HG02852 (cell line): ENCODE data around the gene ATP5F1E.
A peak's percentile ranks its signal among the peaks of the same experiment; 100 is the strongest.

Experiments
- ATAC-seq: cut with Tn5 transposase; IDR thresholded peaks from one replicate; pipeline ENCODE4 v1.9.1; 2021; ENCODE audit warnings: mild to moderate bottlenecking, moderate library complexity; ENCODE audit not compliant: unreplicated experiment

Gene ATP5F1E

DNA sequence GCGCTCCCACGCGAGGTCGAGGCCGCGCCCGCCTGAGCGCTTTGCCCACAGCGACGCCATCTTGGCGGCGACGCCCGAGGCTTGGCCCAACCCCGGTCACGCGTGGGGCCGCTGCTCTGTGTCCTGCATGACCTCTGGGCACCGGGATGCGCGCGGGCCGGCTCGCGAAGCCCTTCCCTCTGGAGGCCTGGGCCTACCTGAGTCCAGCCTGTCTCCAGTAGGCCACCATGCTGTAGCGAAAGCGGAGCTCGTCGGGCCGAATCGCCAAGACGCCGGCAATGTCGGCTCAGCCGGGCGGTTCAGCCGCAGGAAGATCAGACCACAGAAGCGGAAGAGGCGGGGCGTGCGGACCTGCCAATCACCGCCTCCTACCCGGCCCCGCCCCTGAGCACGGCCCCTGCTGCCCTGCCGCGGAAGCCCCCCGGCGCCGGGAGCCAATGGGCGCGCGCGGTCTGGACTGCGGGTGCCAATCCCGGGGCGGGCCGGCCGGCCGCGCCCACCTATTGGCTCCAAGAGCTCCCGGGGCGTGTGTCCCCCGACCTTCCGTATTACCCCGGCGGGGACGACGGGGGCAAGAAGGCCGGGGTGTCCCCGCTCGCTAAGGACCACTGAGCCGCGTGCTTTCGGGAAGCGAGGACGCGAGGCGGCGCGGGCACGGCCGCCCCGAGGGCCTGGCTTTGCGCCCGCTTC, at the start of gene ATP5F1E:
Gene ATP5F1E (minus strand): TSS at position 313 of the 690 bp plus-strand sequence. CDS start 84 bp downstream, at position 229.
- ATAC-seq, result peak; percentile 95

DNA sequence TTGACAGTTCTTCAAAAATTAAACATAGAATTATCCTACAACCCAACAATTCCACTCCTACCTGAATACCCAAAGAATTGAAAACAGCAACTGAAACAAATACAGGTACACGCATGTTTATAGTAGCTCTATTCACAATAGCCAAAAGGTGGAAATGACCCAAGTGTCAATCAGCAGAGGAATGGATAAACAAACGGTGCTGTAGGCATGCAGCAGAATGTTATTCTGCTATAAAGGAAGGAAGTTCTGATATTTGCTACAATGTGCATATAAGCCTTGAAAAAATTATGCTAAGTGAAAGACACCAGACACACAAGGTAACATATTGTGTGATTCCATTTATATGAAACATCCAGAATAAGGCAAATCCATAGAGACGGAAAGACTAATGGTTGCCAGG, 48.9 kb upstream of the ATP5F1E start:
- no peak for ATAC-seq

DNA sequence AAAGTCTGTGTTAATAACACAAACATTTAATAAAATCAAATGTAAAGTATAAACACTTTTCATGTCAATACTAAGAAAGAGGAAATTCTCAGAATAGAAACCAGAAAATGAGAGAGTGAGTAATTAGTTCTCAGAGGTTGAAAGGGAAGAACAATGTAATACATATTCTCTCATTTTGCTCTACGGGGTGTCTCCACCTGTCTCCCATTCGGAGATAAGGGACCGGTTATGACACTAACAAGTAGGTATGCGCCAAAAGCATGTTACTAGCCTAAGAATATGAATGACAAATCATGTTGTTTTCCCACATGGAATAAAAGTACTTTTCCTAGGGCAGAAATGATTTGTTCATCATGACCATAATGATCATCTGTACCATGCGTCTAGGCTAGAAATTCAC, 46.1 kb upstream of the ATP5F1E start:
- no peak for ATAC-seq

DNA sequence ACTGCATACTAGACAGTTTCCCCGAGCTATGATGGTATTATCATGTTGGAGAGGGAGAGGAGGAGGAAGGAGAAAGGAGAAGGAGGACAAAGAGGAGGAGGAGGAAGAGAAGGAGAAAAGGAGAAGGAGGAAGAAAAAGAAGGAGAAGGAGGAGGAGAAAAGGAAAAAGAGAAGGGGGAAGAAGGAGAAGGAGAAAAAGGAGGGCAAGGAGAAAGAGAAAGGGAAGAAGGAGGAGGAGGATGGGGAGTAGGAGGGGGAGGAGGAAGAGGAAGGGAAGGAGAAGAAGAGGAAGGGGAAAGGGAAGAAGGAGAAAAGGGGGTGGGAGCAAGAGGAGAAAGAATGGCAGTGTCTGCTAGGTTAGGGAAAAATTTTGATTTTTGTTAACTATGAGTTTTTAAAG, 45.6 kb upstream of the ATP5F1E start:
- no peak for ATAC-seq

DNA sequence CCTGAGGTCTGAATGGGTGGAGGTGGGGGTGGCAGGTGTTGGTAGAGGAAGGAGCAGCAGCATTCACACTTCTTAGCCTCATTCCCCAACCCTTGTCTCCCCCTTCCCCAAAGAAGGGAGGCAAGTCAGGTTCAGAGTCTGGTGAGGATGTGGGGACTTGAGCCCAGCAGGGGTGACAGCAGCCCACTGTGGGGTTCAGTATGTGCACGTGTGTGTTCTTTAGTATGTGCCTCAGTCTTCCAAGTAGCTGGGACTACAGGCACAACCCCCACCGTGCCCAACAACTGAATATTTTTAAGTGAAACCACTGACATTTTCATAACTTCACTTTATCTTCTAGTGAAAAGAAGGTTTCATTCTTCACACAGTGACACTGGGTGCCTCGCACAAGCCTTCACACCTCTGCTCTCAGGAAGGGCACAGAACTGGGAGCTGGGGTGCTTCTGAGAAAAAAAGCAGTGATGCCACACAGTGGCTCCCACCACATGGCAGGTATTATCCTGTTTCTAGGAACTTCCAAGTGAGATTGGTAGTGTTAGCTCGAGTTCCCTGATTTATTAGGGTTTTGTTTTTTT, 43.9 kb upstream of the ATP5F1E start:
- ATAC-seq, result no peak

DNA sequence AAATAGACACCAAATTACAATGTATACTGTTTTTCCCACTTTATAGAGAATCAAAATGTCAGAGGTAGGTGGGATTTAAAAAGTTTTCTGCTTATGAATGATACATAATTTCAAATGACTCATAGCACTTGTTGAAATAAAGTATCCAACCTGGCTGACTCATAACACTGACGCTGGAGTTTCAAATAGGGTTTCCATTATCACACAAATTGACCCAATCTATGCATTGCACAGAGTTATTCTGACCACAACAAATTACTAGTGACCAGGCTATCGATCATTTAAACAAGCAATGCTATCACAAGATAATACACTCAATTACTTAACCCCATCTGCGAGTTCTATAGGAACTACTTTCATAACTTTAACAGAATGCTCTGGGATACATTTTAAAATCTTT, 42.3 kb upstream of the ATP5F1E start:
- ATAC-seq, result no peak

DNA sequence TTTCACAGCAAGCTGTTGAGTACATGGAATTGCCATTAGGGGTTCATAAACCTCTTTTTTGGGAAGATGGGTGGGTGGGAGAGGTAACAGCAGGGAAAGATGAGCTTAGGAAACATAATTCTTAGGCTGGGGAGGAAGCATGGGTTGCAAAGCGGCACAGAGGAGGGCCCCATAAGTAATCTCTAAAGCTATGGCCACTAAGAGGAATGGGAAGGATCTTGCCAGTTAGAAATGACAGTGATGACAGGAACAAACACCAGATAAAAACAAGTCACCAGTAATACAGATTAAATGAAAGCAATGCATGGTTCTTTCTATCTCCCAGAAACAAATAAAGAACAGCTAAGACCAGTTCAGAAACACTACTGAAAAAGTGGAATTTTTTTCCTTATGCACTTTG, 41.4 kb upstream of the ATP5F1E start:
- no peak for ATAC-seq

DNA sequence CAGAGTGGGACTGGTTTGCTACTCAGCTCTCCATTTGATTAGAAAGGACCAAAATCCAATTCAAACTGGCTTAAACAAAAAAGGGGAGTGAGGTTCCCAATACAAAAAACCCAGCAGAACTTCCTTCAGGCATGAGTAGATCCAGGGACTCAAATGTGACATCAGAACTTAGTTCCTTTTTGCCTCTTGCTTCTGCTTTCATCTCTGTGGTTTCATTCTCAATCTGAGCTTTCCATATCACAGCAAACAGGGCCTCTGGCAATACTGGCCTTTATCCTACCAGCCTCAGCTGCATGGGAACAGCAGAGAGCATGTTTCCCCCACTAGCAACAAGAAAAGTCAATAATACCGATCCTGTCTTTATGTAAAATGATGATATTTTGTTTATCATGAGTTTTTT, 39.1 kb upstream of the ATP5F1E start:
- ATAC-seq, result no peak

DNA sequence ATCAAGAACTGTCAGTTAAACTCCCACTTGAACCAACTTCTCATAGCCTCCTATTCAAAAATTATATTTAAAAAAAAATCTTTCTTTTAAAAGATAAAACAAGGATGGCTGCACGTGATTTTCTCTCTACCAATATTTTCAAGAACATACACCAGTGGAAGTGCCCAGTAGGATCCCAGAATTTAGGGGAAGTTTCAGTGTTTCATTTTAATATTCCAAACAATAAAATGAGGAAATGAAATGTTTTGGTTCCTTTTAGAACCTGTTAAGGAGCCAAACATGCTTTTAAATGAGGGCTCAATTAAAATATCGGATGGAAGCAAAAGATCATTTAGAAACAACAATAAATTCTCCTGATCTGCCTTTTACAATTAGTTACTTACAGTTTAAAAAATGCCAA, 36.9 kb upstream of the ATP5F1E start:
- ATAC-seq, result no peak

DNA sequence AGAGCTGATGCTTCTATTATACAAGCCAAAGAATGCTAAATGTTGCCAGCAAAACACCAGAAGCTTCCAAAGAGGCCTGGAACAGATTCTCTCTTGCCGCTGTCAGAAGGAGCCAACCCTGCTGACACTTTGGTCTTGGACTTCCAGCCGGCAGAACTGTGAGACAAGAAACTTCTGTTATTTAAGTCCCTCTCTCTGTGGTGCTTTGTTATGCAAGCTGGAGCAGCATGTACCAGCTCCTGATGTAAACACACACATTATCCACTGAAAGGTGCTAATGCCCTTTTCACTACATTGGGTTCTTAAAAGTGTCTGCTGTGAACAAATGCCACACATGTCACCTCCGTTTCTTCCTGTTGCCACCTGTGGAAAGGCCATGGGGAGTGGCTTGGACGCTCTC, 36.4 kb upstream of the ATP5F1E start:
- ATAC-seq, result no peak

DNA sequence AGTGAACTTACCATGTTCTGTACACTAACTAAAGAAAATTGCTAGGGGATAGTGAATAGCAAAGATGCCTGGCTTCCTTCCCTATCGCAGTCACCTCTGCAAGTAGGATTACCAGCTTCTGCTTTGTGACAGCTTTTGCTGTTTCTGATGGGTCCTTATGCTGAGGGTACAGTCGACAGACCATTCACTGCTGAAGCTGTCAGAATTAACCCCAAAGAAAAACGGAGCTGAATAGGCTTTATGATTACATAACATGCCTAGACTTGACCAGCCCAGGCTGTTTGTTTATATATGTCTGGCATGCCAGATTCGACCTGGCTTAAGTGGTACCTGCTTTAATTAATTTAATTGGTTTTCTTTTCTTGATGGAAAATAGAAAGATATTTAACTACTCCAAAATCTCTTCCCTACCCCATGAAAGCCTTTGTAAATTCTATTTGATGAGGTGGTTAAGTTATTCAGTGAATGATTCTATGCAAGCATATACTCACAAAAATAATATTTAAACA, 32.1 kb upstream of the ATP5F1E start:
- no peak for ATAC-seq

DNA sequence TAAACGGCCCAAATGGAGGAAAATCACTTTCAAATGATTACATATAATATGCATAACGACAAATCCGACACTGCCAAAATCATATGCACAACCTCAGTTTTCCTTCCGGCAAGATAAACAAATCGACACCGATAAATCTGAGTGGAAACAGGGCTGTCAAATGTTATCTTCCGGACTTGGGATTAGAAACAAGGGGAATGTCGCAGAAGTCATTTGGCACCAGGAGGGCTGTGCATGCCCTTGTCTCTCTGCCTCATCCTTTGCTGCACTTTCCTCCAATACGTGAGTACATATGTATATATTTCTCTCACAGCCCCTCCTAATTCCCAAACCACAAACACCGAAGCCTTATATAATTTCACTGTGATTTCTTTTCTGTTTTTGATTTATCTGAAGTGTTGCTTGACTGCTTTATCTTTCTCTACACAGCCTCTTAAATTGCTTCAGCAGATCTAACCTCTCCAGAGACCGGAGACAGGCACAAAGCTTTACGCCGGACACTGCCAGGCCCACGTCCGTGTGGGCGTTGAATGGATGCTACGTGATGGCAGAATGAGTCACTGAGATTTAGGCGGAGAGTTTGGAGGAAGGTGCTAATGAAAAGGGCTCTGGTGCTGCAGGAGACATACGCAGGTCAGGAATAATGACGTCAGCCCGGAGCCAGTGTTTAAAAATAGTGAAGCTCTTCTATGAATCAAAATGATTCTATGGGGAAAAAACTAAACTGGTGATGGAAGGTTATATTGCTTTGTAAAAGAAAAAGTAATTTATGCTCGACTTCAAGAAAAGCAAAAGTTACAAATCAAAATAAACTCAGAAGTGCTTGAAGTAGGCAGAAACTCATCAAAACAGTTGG, 31.5 kb upstream of the ATP5F1E start:
- no peak for ATAC-seq

DNA sequence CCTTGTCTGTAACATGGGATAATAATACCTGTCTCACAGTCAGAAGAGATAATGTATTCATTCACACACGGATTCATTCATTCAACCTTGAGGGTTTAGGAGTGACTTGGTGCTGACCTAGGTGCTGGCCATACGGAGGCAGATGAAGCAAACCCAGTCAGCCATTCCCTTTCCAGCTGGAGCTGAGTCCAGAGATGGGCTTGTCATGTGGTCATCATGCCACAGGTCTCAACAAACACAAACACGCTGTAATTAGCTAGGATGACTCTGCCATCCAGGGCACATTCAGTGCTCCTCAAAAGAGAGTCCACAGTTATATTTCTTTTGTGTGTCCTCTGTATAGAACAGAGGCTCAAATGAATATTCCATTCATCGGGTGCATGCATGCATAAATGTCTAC, 29.9 kb upstream of the ATP5F1E start:
- ATAC-seq, result no peak

DNA sequence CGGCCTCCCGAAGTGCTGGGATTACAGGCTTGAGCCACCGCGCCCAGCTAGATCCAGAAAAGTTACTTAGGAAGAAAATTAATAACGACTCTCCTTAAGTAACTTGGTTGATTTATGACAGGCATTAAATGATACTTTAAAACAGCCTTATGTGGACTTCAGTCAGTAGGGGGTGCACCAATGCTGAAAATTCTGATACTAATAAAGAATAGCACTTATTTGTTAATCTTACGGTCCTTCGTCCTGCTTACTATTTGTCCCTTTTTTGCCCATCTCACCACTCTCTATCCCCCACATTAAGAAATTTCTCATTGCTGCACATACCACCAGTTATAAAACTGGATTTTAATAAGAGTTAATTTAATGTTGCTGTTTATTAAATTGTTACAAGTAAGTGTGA, 23.2 kb upstream of the ATP5F1E start:
- ATAC-seq, result no peak

DNA sequence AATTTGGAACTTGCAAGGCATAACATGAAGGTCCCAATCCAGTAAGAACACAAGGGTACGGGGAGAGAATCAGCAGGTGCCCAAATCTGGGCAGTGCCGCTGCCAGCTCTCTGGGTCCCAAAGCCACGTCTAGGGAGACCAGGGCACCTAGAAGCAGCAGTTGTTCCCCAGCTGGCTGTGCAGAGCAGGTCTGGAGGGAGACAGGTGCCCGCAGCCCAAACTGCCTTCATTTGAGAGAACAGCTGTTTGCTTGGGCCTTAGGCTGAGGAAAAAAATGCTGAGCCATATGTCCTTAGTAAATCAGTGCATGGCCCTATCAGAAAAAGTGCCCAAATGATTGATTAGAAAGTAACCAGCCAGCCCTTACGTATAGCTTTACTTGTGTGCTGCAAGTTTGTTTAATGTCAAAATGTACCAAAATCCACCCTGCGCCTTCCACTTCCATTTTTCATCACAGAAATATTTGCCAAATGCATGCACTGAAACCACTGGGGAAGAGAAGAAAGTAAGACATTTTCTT, 19.6 kb upstream of the ATP5F1E start:
- no peak for ATAC-seq

DNA sequence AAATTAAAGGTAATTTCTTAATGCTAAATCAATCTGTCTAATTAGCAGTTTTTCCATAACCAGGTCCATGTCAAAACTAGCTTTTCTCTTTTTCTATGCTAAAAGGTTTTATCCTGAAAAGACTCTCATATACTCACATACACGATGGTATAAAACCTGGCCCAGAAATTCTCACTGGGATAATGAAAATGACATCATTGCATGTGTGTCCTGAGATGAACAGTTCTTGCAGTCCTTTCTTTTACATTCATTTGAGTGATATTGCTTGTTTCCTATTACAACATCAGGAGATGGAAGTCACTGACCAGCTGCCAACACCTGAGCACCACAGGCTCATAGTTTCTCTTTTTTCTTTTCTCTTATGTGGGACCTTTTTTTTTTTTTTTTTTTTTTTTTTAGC, 18.3 kb upstream of the ATP5F1E start:
- no peak for ATAC-seq

DNA sequence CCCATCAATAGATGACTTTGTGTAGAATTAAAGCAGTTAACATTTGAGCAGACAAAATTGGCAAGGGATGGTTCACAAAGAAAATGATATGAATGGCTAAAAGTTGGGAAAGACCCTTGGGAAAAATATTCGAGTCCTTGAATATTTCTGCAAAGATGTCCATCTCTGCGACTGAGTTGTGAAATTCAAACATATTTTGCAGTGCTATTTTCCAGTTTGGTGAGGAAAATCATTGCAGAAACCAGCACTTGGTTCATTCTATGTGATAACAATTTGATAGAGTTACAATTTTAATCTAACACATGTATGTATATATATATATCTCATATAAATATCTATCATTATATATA, 16.5 kb upstream of the ATP5F1E start:
- no peak for ATAC-seq

DNA sequence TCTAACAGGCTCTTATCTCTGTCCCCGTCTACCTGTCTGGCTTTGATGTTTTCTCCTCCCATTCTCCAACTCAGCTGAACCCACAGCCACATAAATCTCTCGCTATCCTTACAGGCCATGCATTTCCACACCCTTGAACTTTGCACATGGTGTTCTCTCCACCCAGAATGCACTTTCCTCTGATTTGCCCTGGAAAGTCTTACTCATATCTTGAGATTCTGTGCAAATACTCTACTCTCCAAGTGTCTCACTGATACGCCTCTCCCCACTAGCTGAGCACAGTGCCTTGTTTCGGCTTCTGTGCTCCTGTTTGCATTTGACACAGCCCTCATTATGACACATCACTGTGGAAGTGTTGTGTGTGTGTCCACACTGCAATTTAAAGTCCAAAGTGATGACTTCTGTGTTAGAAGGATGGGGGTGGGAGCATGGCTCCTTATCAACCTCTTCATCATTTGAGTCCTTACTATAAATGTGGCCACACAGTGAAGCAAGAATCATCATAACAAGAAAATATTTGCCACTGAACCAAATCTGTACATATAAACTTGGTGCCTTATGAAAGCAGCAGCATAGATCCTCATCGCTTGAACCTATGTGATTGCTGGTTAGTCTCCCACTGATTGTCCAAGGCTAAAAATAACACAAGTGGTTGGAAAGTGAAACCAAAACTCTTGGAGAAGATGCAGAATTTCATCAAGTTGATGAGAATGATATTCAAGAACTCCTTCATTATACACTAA, 16.0 kb upstream of the ATP5F1E start:
- no peak for ATAC-seq

DNA sequence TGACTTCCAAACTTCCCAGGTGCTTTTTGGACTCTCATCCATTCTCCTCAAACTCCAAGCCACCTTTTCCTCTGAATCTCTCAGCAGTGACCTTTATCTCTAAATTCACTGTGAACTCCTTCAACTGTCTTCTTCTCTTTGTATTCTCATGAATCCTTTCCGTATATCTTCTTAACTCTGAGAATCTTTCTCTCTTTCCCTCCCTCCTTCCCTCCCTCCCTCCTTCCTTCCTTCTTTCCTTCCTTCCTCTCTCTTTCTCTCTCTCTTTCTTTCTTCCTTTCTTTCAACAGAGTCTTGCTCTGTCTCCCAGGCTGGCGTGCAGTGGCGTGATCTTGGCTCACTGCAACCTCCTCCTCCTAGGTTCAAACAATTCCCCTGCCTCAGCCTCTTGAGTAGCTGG, 14.7 kb upstream of the ATP5F1E start:
- ATAC-seq, result no peak

DNA sequence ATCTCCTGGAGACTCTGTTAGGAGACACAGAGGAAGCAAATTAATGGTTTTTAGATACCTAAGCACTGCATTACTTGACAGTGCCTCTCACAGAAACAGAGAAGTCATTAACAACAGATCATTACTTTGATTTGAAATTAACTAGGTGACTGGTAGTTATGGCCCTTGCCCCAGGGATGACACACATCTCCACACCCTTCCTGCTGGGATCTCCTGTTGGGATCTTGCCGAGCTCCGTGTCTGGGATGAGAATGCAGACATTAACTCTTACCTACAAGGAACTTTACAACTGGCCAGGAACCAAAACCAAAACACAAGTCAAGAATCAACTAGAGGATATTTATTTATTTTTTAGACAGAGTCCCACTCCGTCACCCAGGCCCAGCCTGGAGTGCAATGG, 12.7 kb upstream of the ATP5F1E start:
- ATAC-seq, result no peak

DNA sequence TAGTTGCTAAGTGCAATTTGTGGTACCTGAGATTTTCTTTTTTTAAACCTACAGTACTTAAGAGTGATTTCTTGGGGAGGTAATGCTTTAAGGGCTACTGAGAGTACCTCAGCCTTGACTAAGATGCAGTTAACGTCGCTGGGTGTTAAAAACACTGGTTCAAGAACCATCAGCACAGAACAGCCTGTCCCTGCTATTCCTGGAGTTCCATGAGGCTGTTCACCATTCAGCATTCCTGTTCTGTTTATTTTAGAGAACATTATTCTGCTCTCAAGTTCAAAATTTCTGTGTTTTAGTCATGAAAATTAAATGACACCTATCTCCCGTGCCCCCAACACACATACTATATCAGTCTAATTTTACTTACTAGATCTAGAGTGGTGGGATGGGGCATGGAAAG, 12.2 kb upstream of the ATP5F1E start:
- no peak for ATAC-seq
